Keratinocyte (primary cell): Measurements from ENCODE around the gene FGF12. TPM values are rescaled to one million over a fixed set of nuclear protein-coding genes. Genes with fewer than 3 reads are reported as not detected.

Source experiments
- DNase-seq: peaks from one replicate; pipeline ENCODE4 v3.0.0-alpha.2; 2011; ENCODE audit warnings: low read depth, missing footprints, low spot score
- FAIRE-seq: peaks from 2 replicates; lab custom pipeline; 2011; peaks lifted over from hg19 to GRCh38; lab: Jason Lieb, UNC
- H2AFZ ChIP-seq: 2 replicates; pipeline ENCODE4 v1.6.0; 2012; ENCODE audit warnings: low read length, control low read depth, inconsistent platforms; ENCODE audit not compliant: control insufficient read depth
- H3K27ac ChIP-seq: 2 replicates; pipeline ENCODE4 v1.5.1; 2011; ENCODE audit warnings: low read length; ENCODE audit not compliant: control insufficient read depth, insufficient read depth
- H3K27me3 ChIP-seq: 3 replicates; pipeline ENCODE4 v1.6.0; 2011; ENCODE audit warnings: low read length; ENCODE audit not compliant: control insufficient read depth, insufficient read depth; ENCODE audit errors: extremely low read depth
- H3K36me3 ChIP-seq, 2 experiments: 2 replicates in 1 of 2; 3 replicates in 1 of 2; pipeline ENCODE4 v1.5.1; 2011; ENCODE audit warnings: low read length in 2 of 2, mild to moderate bottlenecking in 1 of 2; ENCODE audit not compliant: control insufficient read depth in 2 of 2, insufficient read depth in 2 of 2; ENCODE audit errors: extremely low read depth in 1 of 2
- H3K4me1 ChIP-seq: 3 replicates; pipeline ENCODE4 v1.5.1; 2011; ENCODE audit warnings: low read length; ENCODE audit not compliant: control insufficient read depth, insufficient read depth; ENCODE audit errors: extremely low read depth
- H3K4me2 ChIP-seq: 3 replicates; pipeline ENCODE4 v1.6.0; 2011; ENCODE audit warnings: low read depth, low read length; ENCODE audit not compliant: control insufficient read depth, insufficient read depth; ENCODE audit errors: extremely low read depth
- H3K4me3 ChIP-seq, 3 experiments: fragments of 200-600 bp in 1 of 3; sonication (generic) in 1 of 3; 2 replicates in 2 of 3; 3 replicates in 1 of 3; pipeline ENCODE4 v1.5.1; 2011 to 2016; ENCODE audit warnings: low read length in 3 of 3, mild to moderate bottlenecking in 3 of 3, control low read depth in 2 of 3, inconsistent platforms in 1 of 3, low read depth in 1 of 3, mixed read lengths in 1 of 3, mixed run types in 1 of 3, moderate library complexity in 1 of 3; ENCODE audit not compliant: control insufficient read depth in 2 of 3, insufficient read depth in 2 of 3; ENCODE audit errors: extremely low read depth in 1 of 3
- H3K79me2 ChIP-seq: 2 replicates; pipeline ENCODE4 v1.6.0; 2012; ENCODE audit warnings: low read length; ENCODE audit not compliant: control insufficient read depth, insufficient read depth
- H3K9ac ChIP-seq: 3 replicates; pipeline ENCODE4 v1.6.0; 2011; ENCODE audit warnings: low read length; ENCODE audit not compliant: control insufficient read depth, insufficient read depth; ENCODE audit errors: extremely low read depth
- H3K9me1 ChIP-seq: 3 replicates; pipeline ENCODE4 v1.6.0; 2011; ENCODE audit warnings: low read length; ENCODE audit not compliant: control insufficient read depth, insufficient read depth; ENCODE audit errors: extremely low read depth
- H3K9me3 ChIP-seq: 2 replicates; pipeline ENCODE4 v1.5.1; 2012; ENCODE audit warnings: low read depth, low read length; ENCODE audit not compliant: control insufficient read depth
- H4K20me1 ChIP-seq: 3 replicates; pipeline ENCODE4 v1.6.0; 2011; ENCODE audit warnings: low read length; ENCODE audit not compliant: control insufficient read depth, insufficient read depth; ENCODE audit errors: extremely low read depth
- CTCF ChIP-seq, 3 experiments: IDR thresholded peaks in 1 of 3; conservative IDR thresholded peaks in 1 of 3; optimal IDR thresholded peaks in 1 of 3; 2 replicates in 2 of 3; 3 replicates in 1 of 3; pipeline versions ENCODE3 to v1.5.1; 2011; ENCODE audit warnings: low read length in 3 of 3, mild to moderate bottlenecking in 3 of 3, moderate library complexity in 2 of 3, control low read depth in 1 of 3, inconsistent platforms in 1 of 3; ENCODE audit not compliant: insufficient read depth in 2 of 3; ENCODE audit errors: extremely low read depth in 1 of 3
- EZH2 ChIP-seq: IDR thresholded peaks from one replicate; pipeline ENCODE4 v1.6.1; 2012; ENCODE audit warnings: inconsistent platforms, mild to moderate bottlenecking, low read length, moderate library complexity
- dilution Hi-C: fragments of 300-500 bp; cut with MboI; formaldehyde crosslinking; loops from one replicate; pipeline ENCODE4 v1.7.0; 2020; ENCODE audit warnings: low sequenced_read_pairs; ENCODE audit not compliant: extremely low pct_ligation_motif_present
- polyA plus RNA-seq, 5 experiments: library from polyadenylated mRNA; depleted of rRNA in 3 of 5; stranded (reverse) in 3 of 5; stranded (forward) in 1 of 5; unstranded in 1 of 5; fragments of >200 nt; gene quantifications; 1 replicate in 1 of 5; 2 replicates in 3 of 5; 3 replicates in 1 of 5; pipeline versions ENCODE4 v1.2.1 to v1.2.3, GENCODE V29; 2011 to 2012; ENCODE audit warnings: missing spikeins in 2 of 5, low read depth in 1 of 5, low replicate concordance in 1 of 5

The FGF12 gene
- polyA plus RNA-seq, 1 donor (not counting 4 experiments of a cell fraction or from before 2014, with no cell fraction given), result 4.1 TPM

- H3K4me2 ChIP-seq, result no peak overlapping the region
- H3K9ac ChIP-seq, result no peak overlapping the region
- no peaks in the 10 kb centered on the region for H3K9me1 ChIP-seq
- no peaks in the 10 kb centered on the region for H3K9me3 ChIP-seq
- FAIRE-seq (no peak), DNase-seq (no peak)
- H3K27ac ChIP-seq, result no peak overlapping the region
- TF ChIP-seq EZH2 (no peak), CTCF (optimal IDR thresholded peaks at IDR 0.05 in 1 of 3, IDR thresholded peaks at IDR 0.05 in 1 of 3, conservative IDR thresholded peaks at IDR 0.05 in 1 of 3; ENCODE audit: extremely low read depth in 1 of 3, insufficient read depth in 2 of 3, low read length in 3 of 3) (no peak)
- no peaks in the 10 kb centered on the region for H3K36me3 ChIP-seq
- H3K27me3 ChIP-seq, result no peaks in the 10 kb centered on the region
- no peak overlapping the region for H2AFZ ChIP-seq
- H3K4me3 ChIP-seq, result no peak overlapping the region
- no peaks in the 10 kb centered on the region for H3K79me2 ChIP-seq
- dilution Hi-C loops, result no loop called here
- H4K20me1 ChIP-seq, result no peaks in the 10 kb centered on the region
- H3K4me1 ChIP-seq, result no peaks in the 10 kb centered on the region
These were observed 354.3 kb downstream of the FGF12 start for GRCh38 chr3:192373032-192373431.

GRCh38 chr3:192372616-192373015 is 354.7 kb downstream of the FGF12 start:
- Histone ChIP-seq H3K9ac (no peak overlapping the region), H3K36me3 (no peaks in the 10 kb centered on the region), H3K27me3 (no peaks in the 10 kb centered on the region), H3K4me1 (no peaks in the 10 kb centered on the region), H3K79me2 (no peaks in the 10 kb centered on the region), H2AFZ (no peak overlapping the region), H3K4me3 (no peak overlapping the region), H3K9me1 (no peaks in the 10 kb centered on the region), H3K4me2 (no peak overlapping the region), H4K20me1 (no peaks in the 10 kb centered on the region), H3K27ac (no peak overlapping the region), H3K9me3 (no peaks in the 10 kb centered on the region)
- no peak for DNase-seq
- TF ChIP-seq EZH2, result no peak
- no peak for TF ChIP-seq CTCF (optimal IDR thresholded peaks at IDR 0.05 in 1 of 3, IDR thresholded peaks at IDR 0.05 in 1 of 3, conservative IDR thresholded peaks at IDR 0.05 in 1 of 3; ENCODE audit: extremely low read depth in 1 of 3, insufficient read depth in 2 of 3, low read length in 3 of 3)
- FAIRE-seq, result no peak
- dilution Hi-C loops, result no loop called here
